Activated T-cell treated with anti-CD3 and anti-CD28 coated beads for 24 hours (primary cell): ENCODE data around the gene SCIN.
"Not testable (repeated sequence)": the region's sequence is repeated elsewhere in the genome, so short reads cannot be mapped to it uniquely, and the experiment has no call there.

Source experiments
- DNase-seq: peaks from one replicate; pipeline ENCODE4 v3.0.0-alpha.2; 2020; ENCODE audit warnings: low read depth

SCIN gene

GRCh38 chr7:12648704-12649261 lies 78.3 kb downstream of the SCIN start:
- DNase-seq: no peak

- DNase-seq: no peak
Measured at GRCh38 chr7:12649348-12649747, 78.8 kb downstream of the SCIN start.

- DNase-seq: no peak
Measured at GRCh38 chr7:12650080-12650479, 79.6 kb downstream of the SCIN start.

GRCh38 chr7:12653110-12653509 lies 82.6 kb downstream of the SCIN start:
- DNase-seq: no peak

- DNase-seq: no peak
Measured at GRCh38 chr7:12653518-12653917, 83.0 kb downstream of the SCIN start.

- no peak for DNase-seq
Measured at GRCh38 chr7:12655161-12655560, 84.6 kb downstream of the SCIN start.

- not testable (repeated sequence) for DNase-seq
Measured at GRCh38 chr7:12660423-12660822, 89.9 kb downstream of the SCIN start.

GRCh38 chr7:12660986-12661385 lies 90.5 kb downstream of the SCIN start:
- not testable (repeated sequence) for DNase-seq

GRCh38 chr7:12661581-12661980 lies 91.1 kb downstream of the SCIN start:
- no peak for DNase-seq

- no peak for DNase-seq
Measured at GRCh38 chr7:12670000-12670729, 99.6 kb downstream of the SCIN start.

GRCh38 chr7:12670743-12671520 lies 100.4 kb downstream of the SCIN start:
- no peak for DNase-seq

- not testable (repeated sequence) for DNase-seq
Measured at GRCh38 chr7:12673436-12673835, 102.9 kb downstream of the SCIN start.

GRCh38 chr7:12674053-12674452 lies 103.5 kb downstream of the SCIN start:
- DNase-seq: no peak

- DNase-seq: peak; percentile 21
Measured at GRCh38 chr7:12674861-12675260, 104.3 kb downstream of the SCIN start.

- DNase-seq: no peak
Measured at GRCh38 chr7:12683678-12684585, 113.4 kb downstream of the SCIN start.

- no peak for DNase-seq
Measured at GRCh38 chr7:12684733-12685132, 114.2 kb downstream of the SCIN start.

- no peak for DNase-seq
Measured at GRCh38 chr7:12685550-12685949, 115.0 kb downstream of the SCIN start.

GRCh38 chr7:12686234-12686890 lies 115.8 kb downstream of the SCIN start:
- peak; percentile 94 for DNase-seq

GRCh38 chr7:12686891-12687717 lies 116.6 kb downstream of the SCIN start, which contains the start of gene ARL4A:
ARL4A (plus strand) TSS chr7:12687633; CDS start chr7:12688255, 622 bp downstream.
- DNase-seq: peak; percentile 90

- DNase-seq: no peak
Measured at GRCh38 chr7:12687718-12688171, 117.2 kb downstream of the SCIN start.
